Subcutaneous adipose tissue (tissue), 4 donors: ENCODE data around the gene CA11. TPM values are rescaled to one million over a fixed set of nuclear protein-coding genes. Genes with fewer than 3 reads are reported as not detected.

ENCODE experiments used
- CTCF ChIP-seq: fragments of 450-650 bp; IDR thresholded peaks from one replicate; pipeline ENCODE4 v1.5.1; 2016; ENCODE audit warnings: low read depth, mild to moderate bottlenecking, control low read depth, antibody characterized with exemption, moderate library complexity
- total RNA-seq, 4 donors: library from RNA; depleted of rRNA; stranded (reverse); fragments of >200 nt; gene quantifications; one replicate each; pipeline ENCODE4 v1.1.0, GENCODE V29; 2016

CA11 gene
- total RNA-seq, 4 donors from 2014 or later = 1.5 to 3.4 TPM; not detected in 2

- TF ChIP-seq CTCF = no peak
Measured at GRCh38 chr19:48656840-48657474, 11.0 kb upstream of the CA11 start.

- TF ChIP-seq CTCF = no peak
Measured at GRCh38 chr19:48654299-48655059, 8.5 kb upstream of the CA11 start.

- no peak for TF ChIP-seq CTCF
Measured at GRCh38 chr19:48651683-48652048, 5.7 kb upstream of the CA11 start.

GRCh38 chr19:48650974-48651682 lies 5.1 kb upstream of the CA11 start:
- no peak for TF ChIP-seq CTCF

- TF ChIP-seq CTCF = no peak
Measured at GRCh38 chr19:48648134-48648533, 2.1 kb upstream of the CA11 start.

- no peak for TF ChIP-seq CTCF
Measured at GRCh38 chr19:48646722-48647216, 782 bp upstream of the CA11 start.

GRCh38 chr19:48645620-48646000 lies 377 bp downstream of the CA11 start:
- TF ChIP-seq CTCF = no peak
